Anterior cingulate cortex (tissue), 58 donors: ENCODE results near the gene ICOS.

ENCODE experiments used
- DNase-seq, 58 donors: peaks; one replicate each; lab custom pipeline; 2025; lab: John Stamatoyannopoulos, UW

Gene ICOS

GRCh38 chr2:204004912-204005311 is 68.3 kb downstream of the ICOS start:
- DNase-seq: no peak

GRCh38 chr2:204005940-204006721 is 69.6 kb downstream of the ICOS start:
- DNase-seq: no peak

DNA sequence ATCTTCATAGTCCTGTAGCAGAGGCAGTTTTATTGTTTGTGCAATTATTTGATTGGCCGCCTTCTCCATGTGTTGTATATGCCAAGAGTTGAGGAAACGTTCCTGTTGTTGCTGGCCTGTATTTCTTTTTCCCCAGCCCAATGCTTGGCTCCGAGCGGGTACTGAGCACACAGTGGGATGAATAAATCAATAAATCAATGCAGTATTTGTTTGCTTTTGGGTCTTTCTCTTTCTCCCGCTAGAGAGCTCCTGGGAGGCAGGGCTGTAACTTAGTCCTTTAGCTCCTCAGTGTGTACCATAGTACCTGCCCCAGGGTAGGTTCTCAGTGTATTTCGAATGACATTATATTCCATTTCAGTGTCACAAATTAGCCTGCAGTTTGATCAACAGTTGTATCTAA is 71.8 kb downstream of the ICOS start:
- no peak for DNase-seq

- peak in 1 of 58 donors; percentile 4 for DNase-seq
These were observed 74.3 kb downstream of the ICOS start for GRCh38 chr2:204010628-204011560.
